Keratinocyte (primary cell): ENCODE measurements around the gene VPS37C.
"Not testable (repeated sequence)": the region's sequence is repeated elsewhere in the genome, so short reads cannot be mapped to it uniquely, and the experiment has no call there.

Source experiments
- EZH2 ChIP-seq: IDR thresholded peaks from one replicate; pipeline ENCODE4 v1.6.1; 2012; ENCODE audit warnings: inconsistent platforms, mild to moderate bottlenecking, low read length, moderate library complexity
- TF ChIP-seq, protein P1 (sequence below), 3 experiments: IDR thresholded peaks in 1 of 3; conservative IDR thresholded peaks in 1 of 3; optimal IDR thresholded peaks in 1 of 3; 2 replicates in 2 of 3; 3 replicates in 1 of 3; pipeline versions ENCODE3 to v1.5.1; 2011; ENCODE audit warnings: low read length in 3 of 3, mild to moderate bottlenecking in 3 of 3, moderate library complexity in 2 of 3, control low read depth in 1 of 3, inconsistent platforms in 1 of 3; ENCODE audit not compliant: insufficient read depth in 2 of 3; ENCODE audit errors: extremely low read depth in 1 of 3

GRCh38 chr11:61180205-61180604 lies 19.0 kb upstream of the VPS37C start:
- TF ChIP-seq, protein P1, sequence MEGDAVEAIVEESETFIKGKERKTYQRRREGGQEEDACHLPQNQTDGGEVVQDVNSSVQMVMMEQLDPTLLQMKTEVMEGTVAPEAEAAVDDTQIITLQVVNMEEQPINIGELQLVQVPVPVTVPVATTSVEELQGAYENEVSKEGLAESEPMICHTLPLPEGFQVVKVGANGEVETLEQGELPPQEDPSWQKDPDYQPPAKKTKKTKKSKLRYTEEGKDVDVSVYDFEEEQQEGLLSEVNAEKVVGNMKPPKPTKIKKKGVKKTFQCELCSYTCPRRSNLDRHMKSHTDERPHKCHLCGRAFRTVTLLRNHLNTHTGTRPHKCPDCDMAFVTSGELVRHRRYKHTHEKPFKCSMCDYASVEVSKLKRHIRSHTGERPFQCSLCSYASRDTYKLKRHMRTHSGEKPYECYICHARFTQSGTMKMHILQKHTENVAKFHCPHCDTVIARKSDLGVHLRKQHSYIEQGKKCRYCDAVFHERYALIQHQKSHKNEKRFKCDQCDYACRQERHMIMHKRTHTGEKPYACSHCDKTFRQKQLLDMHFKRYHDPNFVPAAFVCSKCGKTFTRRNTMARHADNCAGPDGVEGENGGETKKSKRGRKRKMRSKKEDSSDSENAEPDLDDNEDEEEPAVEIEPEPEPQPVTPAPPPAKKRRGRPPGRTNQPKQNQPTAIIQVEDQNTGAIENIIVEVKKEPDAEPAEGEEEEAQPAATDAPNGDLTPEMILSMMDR (optimal IDR thresholded peaks at IDR 0.05 in 1 of 3, IDR thresholded peaks at IDR 0.05 in 1 of 3, conservative IDR thresholded peaks at IDR 0.05 in 1 of 3; ENCODE audit: extremely low read depth in 1 of 3, insufficient read depth in 2 of 3, low read length in 3 of 3) = not testable (repeated sequence)
- not testable (repeated sequence) for TF ChIP-seq EZH2
